OCI-LY3 (cell line): ENCODE measurements around the gene GNG10.

Experiments used
- H2AFZ ChIP-seq: fragments of 200-600, 300-600 bp; shearing (Covaris generic); 2 replicates; pipeline ENCODE4 v1.6.0; 2014; ENCODE audit warnings: antibody characterized with exemption, low read depth, low read length
- H3K27ac ChIP-seq: fragments of 200-600, 300-600 bp; sonication (generic); 2 replicates; pipeline ENCODE4 v1.5.1; 2014; ENCODE audit warnings: mild to moderate bottlenecking, low read length, moderate library complexity, mixed read lengths
- H3K27me3 ChIP-seq: fragments of 200-600, 300-600 bp; sonication (generic); 2 replicates; pipeline ENCODE4 v1.6.1; 2014; ENCODE audit warnings: low read depth, low read length, mixed read lengths
- H3K36me3 ChIP-seq: fragments of 200-600, 300-600 bp; sonication (generic); replicated peaks from 2 replicates; pipeline ENCODE3; 2014; ENCODE audit warnings: low read depth, low read length, mixed read lengths
- H3K4me1 ChIP-seq: fragments of 300-600, 200-600 bp; sonication (generic); 2 replicates; pipeline ENCODE4 v1.6.1; 2014; ENCODE audit warnings: low read length, mixed read lengths
- H3K4me2 ChIP-seq: fragments of 200-600, 300-600 bp; sonication (generic); 2 replicates; pipeline ENCODE4 v1.6.1; 2014; ENCODE audit warnings: low read length, mixed read lengths
- H3K4me3 ChIP-seq: fragments of 300-600, 200-600 bp; sonication (generic); 2 replicates; pipeline ENCODE4 v1.5.1; 2014; ENCODE audit warnings: antibody characterized with exemption, mild to moderate bottlenecking, low read length, moderate library complexity
- H3K79me2 ChIP-seq: fragments of 300-600, 200-600 bp; shearing (Covaris generic); 2 replicates; pipeline ENCODE4 v1.6.1; 2014; ENCODE audit warnings: mild to moderate bottlenecking, low read length, mixed read lengths
- H3K9ac ChIP-seq: fragments of 300-600, 200-600 bp; shearing (Covaris generic); 2 replicates; pipeline ENCODE4 v1.6.0; 2014; ENCODE audit warnings: mild to moderate bottlenecking, low read length, moderate library complexity
- H3K9me3 ChIP-seq: fragments of 200-600, 300-600 bp; shearing (Covaris generic); 2 replicates; pipeline ENCODE4 v1.6.1; 2014; ENCODE audit warnings: low read length, mixed read lengths; ENCODE audit not compliant: insufficient read depth
- H4K20me1 ChIP-seq: fragments of 200-600, 300-600 bp; sonication (generic); 2 replicates; pipeline ENCODE4 v1.6.1; 2016; ENCODE audit warnings: low read length, mixed read lengths; ENCODE audit not compliant: insufficient read depth
- CTCF ChIP-seq: fragments of 200-600, 300-600 bp; sonication (generic); IDR thresholded peaks from 2 replicates; pipeline ENCODE4 v1.5.1; 2014; ENCODE audit warnings: antibody characterized with exemption, low read length, low read depth
- EZH2phosphoT487 ChIP-seq: fragments of 200-600 bp; shearing (Covaris generic); IDR thresholded peaks from 2 replicates; pipeline ENCODE4 v1.6.1; 2018; ENCODE audit warnings: antibody characterized with exemption, mixed run types, low read depth

The GNG10 gene

DNA sequence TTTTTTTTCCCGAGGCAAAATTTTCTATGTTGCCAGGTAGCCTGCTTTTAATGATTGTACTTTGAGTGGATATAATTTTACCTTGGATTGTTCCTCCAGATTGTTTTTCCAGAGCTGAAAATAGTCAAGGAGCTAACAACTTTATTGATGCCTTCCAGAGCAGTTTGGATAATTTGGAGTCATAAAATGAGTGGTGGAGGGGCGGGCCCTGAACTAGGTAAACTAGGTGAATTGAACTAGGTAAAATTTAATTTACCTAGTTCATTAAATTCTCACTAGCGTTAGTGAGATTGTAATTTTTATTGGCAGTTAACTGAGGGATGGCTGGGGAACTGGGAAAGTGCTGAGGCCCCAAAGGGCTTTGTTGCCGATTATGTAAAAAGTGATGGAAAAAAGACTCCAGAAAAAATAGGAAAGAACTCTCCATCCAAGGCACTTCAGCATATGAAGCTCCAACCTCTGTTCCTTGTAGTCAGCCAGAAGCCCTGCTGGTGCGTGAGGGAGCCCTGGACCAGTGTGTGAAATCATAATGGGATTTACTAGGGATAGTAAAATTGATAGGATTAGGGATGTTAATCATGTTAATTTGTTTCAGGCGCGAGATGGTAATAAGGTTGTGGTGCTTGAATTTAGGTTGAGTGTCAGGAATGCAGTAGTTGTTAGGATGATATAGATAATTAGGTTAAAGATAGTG is 28.6 kb upstream of the GNG10 start:
- H3K36me3 ChIP-seq: peaks cover 6% of the 10 kb centered on the region
- no peaks in the 10 kb centered on the region for H3K9me3 ChIP-seq
- H3K9ac ChIP-seq: peak overlapping the region; percentile 79; the same call in 1 of the 2 replicates
- no peak overlapping the region for H2AFZ ChIP-seq
- H3K27ac ChIP-seq: no peak overlapping the region
- H3K4me3 ChIP-seq: peak overlapping the region; percentile 94
- peaks cover 67% of the 10 kb centered on the region for H3K79me2 ChIP-seq
- peaks cover 11% of the 10 kb centered on the region for H3K4me1 ChIP-seq
- H3K27me3 ChIP-seq: no peaks in the 10 kb centered on the region
- peak overlapping the region; percentile 87 for H3K4me2 ChIP-seq
- TF ChIP-seq CTCF (no peak), EZH2phosphoT487 (no peak)
- peaks cover 51% of the 10 kb centered on the region for H4K20me1 ChIP-seq

GRCh38 chr9:111633389-111633736 is 28.0 kb upstream of the GNG10 start:
- Histone ChIP-seq H3K27me3 (no peaks in the 10 kb centered on the region), H3K79me2 (peaks cover 72% of the 10 kb centered on the region), H4K20me1 (peaks cover 57% of the 10 kb centered on the region), H3K27ac (no peak overlapping the region), H3K9me3 (no peaks in the 10 kb centered on the region), H3K4me1 (peaks cover 11% of the 10 kb centered on the region), H3K9ac (no peak overlapping the region), H2AFZ (no peak overlapping the region), H3K4me2 (no peak overlapping the region), H3K36me3 (peaks cover 8% of the 10 kb centered on the region), H3K4me3 (no peak overlapping the region)
- TF ChIP-seq CTCF (no peak), EZH2phosphoT487 (no peak)

GRCh38 chr9:111634860-111635259 is 26.5 kb upstream of the GNG10 start:
- H3K36me3 ChIP-seq: peaks cover 17% of the 10 kb centered on the region
- no peak overlapping the region for H2AFZ ChIP-seq
- no peak overlapping the region for H3K4me2 ChIP-seq
- H3K27ac ChIP-seq: no peak overlapping the region
- peaks cover 11% of the 10 kb centered on the region for H3K4me1 ChIP-seq
- TF ChIP-seq EZH2phosphoT487 (no peak), CTCF (no peak)
- H3K79me2 ChIP-seq: peaks cover 86% of the 10 kb centered on the region
- no peaks in the 10 kb centered on the region for H3K9me3 ChIP-seq
- H3K27me3 ChIP-seq: no peaks in the 10 kb centered on the region
- peaks cover 66% of the 10 kb centered on the region for H4K20me1 ChIP-seq
- no peak overlapping the region for H3K9ac ChIP-seq
- no peak overlapping the region for H3K4me3 ChIP-seq

DNA sequence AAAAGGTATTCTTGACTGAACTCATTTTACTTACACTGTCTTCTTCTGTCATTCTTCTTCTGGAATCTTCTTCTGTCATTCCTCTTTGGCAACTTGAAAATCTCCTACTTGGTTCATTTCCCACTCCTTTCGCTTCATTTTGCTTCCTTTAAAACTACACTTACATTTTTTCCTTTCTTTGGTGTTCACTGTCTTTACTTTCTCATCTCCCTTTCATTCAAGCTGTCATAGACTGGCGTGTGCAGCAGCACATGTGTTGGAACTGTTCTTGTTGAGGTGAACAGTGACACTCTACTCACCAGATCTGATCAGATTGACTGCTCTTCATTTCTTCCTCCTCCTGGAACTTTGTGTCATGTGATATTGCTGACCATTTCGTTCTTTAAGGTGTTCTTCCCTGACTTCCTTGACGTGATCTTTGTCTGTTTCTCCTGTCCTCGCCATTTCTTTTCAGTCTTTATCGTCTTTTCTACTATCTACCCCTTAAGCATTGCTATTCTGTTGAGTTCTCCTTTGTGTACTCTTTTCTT is 23.9 kb upstream of the GNG10 start:
- Histone ChIP-seq H3K36me3 (peaks cover 17% of the 10 kb centered on the region), H3K4me2 (no peak overlapping the region), H3K9ac (no peak overlapping the region), H4K20me1 (peaks cover 61% of the 10 kb centered on the region), H3K27me3 (no peaks in the 10 kb centered on the region), H3K27ac (no peak overlapping the region), H3K9me3 (no peaks in the 10 kb centered on the region), H2AFZ (no peak overlapping the region), H3K4me3 (no peak overlapping the region), H3K79me2 (peaks cover 73% of the 10 kb centered on the region), H3K4me1 (peaks cover 4% of the 10 kb centered on the region)
- TF ChIP-seq EZH2phosphoT487: no peak
- no peak for TF ChIP-seq CTCF
